Germinal center (tissue), 1 donor: ENCODE results near the gene USP38.
"Not testable (repeated sequence)": the region's sequence is repeated elsewhere in the genome, so short reads cannot be mapped to it uniquely, and the experiment has no call there.

Experiments used
- DNase-seq: peaks from one replicate; pipeline ENCODE4 v3.0.0; 2012; ENCODE audit warnings: mixed read lengths, low spot score

Gene USP38

DNA sequence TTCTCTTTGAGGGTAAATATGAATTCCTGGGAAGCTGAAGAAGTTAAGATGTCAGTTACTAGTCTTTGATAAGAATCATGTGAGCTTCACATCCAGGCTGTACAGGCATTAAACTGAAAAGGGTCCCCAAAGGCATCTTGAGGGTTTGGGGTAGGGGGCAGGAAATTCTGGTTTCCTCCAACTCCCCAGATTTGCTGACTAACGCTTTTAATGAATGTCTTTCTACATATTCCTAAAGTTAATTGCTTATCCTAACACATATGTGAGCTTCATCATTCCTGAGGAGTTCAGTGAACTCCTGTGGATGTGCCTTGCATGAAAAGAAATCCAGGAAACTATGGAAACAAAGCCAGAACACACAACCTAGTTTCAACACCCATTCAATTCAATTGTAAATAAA lies 78.1 kb downstream of the USP38 start:
- DNase-seq, result no peak

DNA sequence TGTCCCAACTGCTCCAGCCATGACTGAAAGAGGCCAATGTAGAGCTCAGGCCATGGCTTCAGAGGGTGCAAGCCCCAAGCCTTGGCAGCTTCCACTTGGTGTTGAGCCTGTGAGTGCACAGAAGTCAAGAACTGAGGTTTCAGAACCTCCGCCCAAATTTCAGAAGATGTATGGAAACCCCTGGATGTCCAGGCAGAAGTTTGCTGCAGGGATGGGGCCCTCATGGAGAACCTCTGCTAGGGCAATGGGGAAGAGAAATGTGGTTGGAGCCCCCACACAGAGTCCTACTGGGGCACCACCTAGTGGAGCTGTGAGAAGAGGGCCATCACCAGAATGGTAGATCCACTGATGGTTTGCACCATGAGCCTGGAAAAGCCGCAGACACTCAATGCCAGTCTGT lies 83.0 kb downstream of the USP38 start:
- DNase-seq, result not testable (repeated sequence)

DNA sequence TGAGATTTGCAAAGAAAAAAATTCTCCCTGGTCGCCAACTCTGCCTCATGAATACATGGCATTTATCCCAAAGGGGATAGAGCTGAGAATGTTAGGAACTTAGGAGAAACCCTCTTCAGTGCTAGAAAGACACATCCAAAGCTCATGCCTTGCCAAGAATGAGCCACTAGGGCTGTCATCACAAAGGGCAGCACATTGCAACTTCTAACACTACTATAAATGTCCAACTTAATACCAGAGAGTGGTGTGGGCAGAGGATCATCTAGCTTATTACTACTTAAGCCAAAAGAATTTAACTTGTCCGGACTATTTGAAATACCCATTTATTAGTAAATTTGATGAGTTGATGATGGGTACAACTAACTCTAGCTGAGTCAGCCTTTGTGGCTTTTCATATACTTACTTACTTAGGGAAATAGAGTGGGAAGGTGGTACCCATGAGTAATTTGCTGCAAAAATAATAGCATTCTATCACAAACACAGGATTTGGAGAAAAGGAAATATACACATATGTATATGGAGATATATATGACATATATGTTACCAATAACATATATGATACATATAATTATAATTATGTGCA lies 85.6 kb downstream of the USP38 start:
- DNase-seq, result no peak
